CD4-positive, alpha-beta memory T cell (primary cell): ENCODE data around the gene SLC25A48. TPM values are rescaled to one million over a fixed set of nuclear protein-coding genes. Genes with fewer than 3 reads are reported as not detected.

Source experiments
- CTCF ChIA-PET: fragments of 350-600 bp; sonication (Branson Sonifier 250); formaldehyde crosslinking; loops from one replicate; lab custom pipeline; 2021; ENCODE audit warnings: inconsistent platforms; ENCODE audit not compliant: partially characterized antibody; lab: Charles Lee
- POLR2A ChIA-PET: fragments of 350-600 bp; sonication (Branson Sonifier 250); formaldehyde crosslinking; loops from one replicate; lab custom pipeline; 2021; ENCODE audit not compliant: partially characterized antibody; lab: Charles Lee
- DNase-seq, 5 donors: peaks; one replicate each; pipeline versions ENCODE4 v3.0.0 to v3.0.0-alpha.2; 2020 to 2022; ENCODE audit warnings: mixed read lengths in 1 of 5
- H3K27ac ChIP-seq: one replicate; pipeline ENCODE4 v1.7.0; 2013; ENCODE audit warnings: low read depth, low read length
- H3K27me3 ChIP-seq: 2 replicates; pipeline ENCODE4 v1.7.0; 2013; ENCODE audit warnings: mild to moderate bottlenecking, low read length, moderate library complexity; ENCODE audit not compliant: insufficient read depth
- H3K36me3 ChIP-seq: 2 replicates; pipeline ENCODE4 v1.7.0; 2013; ENCODE audit warnings: mild to moderate bottlenecking, low read length, moderate library complexity; ENCODE audit not compliant: insufficient read depth
- H3K4me1 ChIP-seq: 2 replicates; pipeline ENCODE4 v1.7.0; 2013; ENCODE audit warnings: mild to moderate bottlenecking, low read length, moderate library complexity; ENCODE audit not compliant: insufficient read depth
- H3K4me3 ChIP-seq, 2 donors: one replicate each; pipeline ENCODE4 v1.7.0; 2013; ENCODE audit warnings: low read length in 2 of 2, mild to moderate bottlenecking in 1 of 2
- H3K9me3 ChIP-seq, 2 donors: one replicate each; pipeline ENCODE4 v1.7.0; 2013; ENCODE audit warnings: low read length in 2 of 2, control low read depth in 1 of 2; ENCODE audit not compliant: control insufficient read depth in 1 of 2
- H3K27ac Mint-ChIP-seq, 7 donors: one replicate each; pipeline ENCODE4 v1.8.0; 2020 to 2021; ENCODE audit warnings: mixed read lengths in 7 of 7, mild to moderate bottlenecking in 6 of 7, inconsistent platforms in 3 of 7, moderate library complexity in 3 of 7
- H3K27me3 Mint-ChIP-seq, 2 donors: one replicate each; pipeline ENCODE4 v1.8.0; 2020 to 2021; ENCODE audit warnings: mixed read lengths in 2 of 2
- H3K36me3 Mint-ChIP-seq, 2 donors: one replicate each; pipeline ENCODE4 v1.8.0; 2020 to 2021; ENCODE audit warnings: mixed read lengths in 2 of 2, inconsistent platforms in 1 of 2, mild to moderate bottlenecking in 1 of 2
- H3K4me1 Mint-ChIP-seq, 4 donors: one replicate each; pipeline ENCODE4 v1.8.0; 2020 to 2021; ENCODE audit warnings: mixed read lengths in 4 of 4, mild to moderate bottlenecking in 1 of 4
- H3K4me3 Mint-ChIP-seq, 8 donors: one replicate each; pipeline ENCODE4 v1.8.0; 2020 to 2021; ENCODE audit warnings: mixed read lengths in 8 of 8, mild to moderate bottlenecking in 7 of 8, moderate library complexity in 6 of 8, inconsistent platforms in 3 of 8
- H3K9me3 Mint-ChIP-seq, 8 donors: one replicate each; pipeline ENCODE4 v1.8.0; 2020 to 2021; ENCODE audit warnings: mixed read lengths in 8 of 8, mild to moderate bottlenecking in 5 of 8, inconsistent platforms in 3 of 8, moderate library complexity in 1 of 8
- intact Hi-C: fragments of 100-400 bp; cut with micrococcal nuclease; formaldehyde crosslinking; loops from one replicate; pipeline ENCODE4 v1.15.1; 2023
- polyA plus RNA-seq, 2 donors: library from polyadenylated mRNA; unstranded; fragments of 300-500 nt; fragmentation: Illumina TruSeq; gene quantifications; one replicate each; pipeline ENCODE4 v1.2.3, GENCODE V29; 2021
- total RNA-seq, 2 experiments: library from RNA; stranded (reverse); gene quantifications; one replicate each; pipeline ENCODE4 v1.2.3, GENCODE V29; 2021

SLC25A48 gene
- total and polyA plus RNA-seq, 4 experiments from 2014 or later = not detected

DNA sequence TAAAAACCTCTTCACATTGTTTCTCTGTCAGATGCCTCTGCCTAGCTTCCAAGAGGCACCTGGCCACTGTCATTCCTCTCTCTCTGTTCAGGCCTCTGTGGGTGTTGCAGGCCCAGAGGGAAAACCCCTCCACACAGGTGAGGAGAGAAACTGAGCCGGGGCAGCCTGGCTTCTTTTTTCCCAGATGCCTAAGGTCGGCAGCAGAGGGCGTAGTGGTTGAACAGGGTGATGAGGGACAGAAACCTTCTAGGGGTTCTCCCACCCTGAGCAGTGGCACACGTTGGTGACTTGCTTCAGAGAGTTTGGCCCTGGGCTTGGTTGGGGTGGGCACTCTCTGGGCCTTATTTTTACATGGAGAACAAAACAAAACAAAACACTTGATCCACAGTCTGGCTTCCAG is 49.0 kb downstream of the SLC25A48 start:
- no peaks in the 10 kb centered on the region for H3K9me3 Mint-ChIP-seq
- intact Hi-C loops = loop anchor here (10.0 kb wide), 2 partner anchors 891 to 1611 kb away; partner anchors contain the start of gene SPOCK1
- CTCF ChIA-PET = interaction anchor here (0.9 to 1.4 kb wide), 2 partner anchors 23 to 199 kb away, joined by 3 to 4 read pairs; no protein-coding TSS in a partner anchor
- H3K4me1 Mint-ChIP-seq = peaks cover 4 to 12% (median 9%) of the 10 kb centered on the region in 4 donors
- no peaks in the 10 kb centered on the region for H3K9me3 ChIP-seq
- H3K27ac Mint-ChIP-seq = no peak overlapping the region
- no peak overlapping the region for H3K4me3 Mint-ChIP-seq
- DNase-seq = no peak
- no peaks in the 10 kb centered on the region for H3K36me3 ChIP-seq
- POLR2A ChIA-PET = interaction anchor here (0.9 kb wide), 1 partner anchor 316 kb away, joined by 3 read pairs; no protein-coding TSS in a partner anchor
- no peak overlapping the region for H3K4me3 ChIP-seq
- peaks cover 7 to 35% of the 10 kb centered on the region in 2 donors for H3K27me3 Mint-ChIP-seq
- H3K27me3 ChIP-seq = no peaks in the 10 kb centered on the region
- H3K27ac ChIP-seq = no peak overlapping the region
- no peaks in the 10 kb centered on the region for H3K36me3 Mint-ChIP-seq
- H3K4me1 ChIP-seq = peaks cover 10% of the 10 kb centered on the region

DNA sequence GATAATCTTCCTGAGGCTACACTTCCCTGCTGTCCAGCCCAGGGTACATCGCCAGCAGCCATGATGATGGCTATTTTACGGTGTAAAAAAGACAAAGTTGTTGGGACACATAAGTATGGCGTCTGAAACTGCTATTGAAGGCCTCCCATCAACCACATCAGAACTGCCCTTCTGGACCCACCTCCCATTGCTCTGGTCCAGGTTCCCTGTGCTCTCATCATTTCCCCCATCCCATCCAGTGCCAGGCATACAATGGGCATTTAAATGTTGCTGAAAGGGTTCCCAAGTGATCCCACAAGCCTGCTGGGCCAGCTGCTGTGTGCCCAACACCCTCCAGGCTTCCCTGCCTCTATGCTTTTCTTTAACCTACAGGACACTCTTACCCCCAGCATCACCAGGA is 50.6 kb downstream of the SLC25A48 start:
- POLR2A ChIA-PET = no interaction called here
- H3K4me3 ChIP-seq = no peak overlapping the region
- Mint-ChIP-seq H3K4me3 (no peak overlapping the region), H3K4me1 (peaks cover 4 to 20% (median 13%) of the 10 kb centered on the region in 4 donors), H3K9me3 (no peaks in the 10 kb centered on the region), H3K27ac (peak overlapping the region in 1 of 7 donors; percentile 36), H3K36me3 (no peaks in the 10 kb centered on the region), H3K27me3 (peaks cover 4 to 29% of the 10 kb centered on the region in 2 donors)
- intact Hi-C loops = loop anchor here (10.0 kb wide), 2 partner anchors 890 to 1610 kb away; partner anchors contain the start of gene SPOCK1
- CTCF ChIA-PET = interaction anchor here (0.6 kb wide), 1 partner anchor 252 kb away, joined by 3 read pairs; no protein-coding TSS in a partner anchor
- H3K27me3 ChIP-seq = no peaks in the 10 kb centered on the region
- H3K4me1 ChIP-seq = peaks cover 10% of the 10 kb centered on the region
- no peaks in the 10 kb centered on the region for H3K9me3 ChIP-seq
- no peak overlapping the region for H3K27ac ChIP-seq
- no peaks in the 10 kb centered on the region for H3K36me3 ChIP-seq
- no peak for DNase-seq

GRCh38 chr5:135886136-135886535 is 51.7 kb downstream of the SLC25A48 start:
- H3K27ac Mint-ChIP-seq = peak overlapping the region in 1 of 7 donors; percentile 48
- peaks cover 4 to 25% (median 16%) of the 10 kb centered on the region in 4 donors for H3K4me1 Mint-ChIP-seq
- no peaks in the 10 kb centered on the region for H3K36me3 Mint-ChIP-seq
- intact Hi-C loops = loop anchor here (10.0 kb wide), 2 partner anchors 889 to 1609 kb away; partner anchors contain the start of gene SPOCK1
- H3K27me3 Mint-ChIP-seq = peaks cover 4 to 19% of the 10 kb centered on the region in 2 donors
- POLR2A ChIA-PET = no interaction called here
- no peaks in the 10 kb centered on the region for H3K9me3 ChIP-seq
- H3K27me3 ChIP-seq = no peaks in the 10 kb centered on the region
- no peak overlapping the region for H3K4me3 Mint-ChIP-seq
- no peak overlapping the region for H3K4me3 ChIP-seq
- no peak for DNase-seq
- CTCF ChIA-PET = interaction anchor here (0.7 to 1.6 kb wide), 4 partner anchors 8 to 196 kb away, joined by 3 to 6 read pairs (median 4); no protein-coding TSS in a partner anchor
- H3K4me1 ChIP-seq = peaks cover 14% of the 10 kb centered on the region
- H3K9me3 Mint-ChIP-seq = no peaks in the 10 kb centered on the region
- H3K36me3 ChIP-seq = no peaks in the 10 kb centered on the region
- no peak overlapping the region for H3K27ac ChIP-seq

GRCh38 chr5:135887447-135887864 is 53.0 kb downstream of the SLC25A48 start:
- intact Hi-C loops = loop anchor here (1.0 to 10.0 kb wide), 7 partner anchors 58 to 1607 kb away; partner anchors contain the start of gene SPOCK1
- peaks cover 7 to 29% (median 16%) of the 10 kb centered on the region in 4 donors for H3K4me1 Mint-ChIP-seq
- Histone ChIP-seq H3K4me1 (peaks cover 14% of the 10 kb centered on the region), H3K36me3 (no peaks in the 10 kb centered on the region), H3K4me3 (no peak overlapping the region), H3K9me3 (no peaks in the 10 kb centered on the region), H3K27ac (no peak overlapping the region), H3K27me3 (no peaks in the 10 kb centered on the region)
- ChIA-PET POLR2A (no interaction called here), CTCF (interaction anchor here (1.0 to 2.8 kb wide), 12 partner anchors 9 to 330 kb away, joined by 3 to 32 read pairs (median 4); no protein-coding TSS in a partner anchor)
- H3K4me3 Mint-ChIP-seq = peak overlapping the region in 7 of 8 donors; percentile 40 to 75 (median 59)
- peak overlapping the region in 1 of 7 donors; percentile 73 for H3K27ac Mint-ChIP-seq
- DNase-seq = peak; percentile 63 to 70 (median 68)
- H3K9me3 Mint-ChIP-seq = no peaks in the 10 kb centered on the region
- H3K27me3 Mint-ChIP-seq = peaks cover 6 to 19% of the 10 kb centered on the region in 2 donors
- H3K36me3 Mint-ChIP-seq = no peaks in the 10 kb centered on the region

DNA sequence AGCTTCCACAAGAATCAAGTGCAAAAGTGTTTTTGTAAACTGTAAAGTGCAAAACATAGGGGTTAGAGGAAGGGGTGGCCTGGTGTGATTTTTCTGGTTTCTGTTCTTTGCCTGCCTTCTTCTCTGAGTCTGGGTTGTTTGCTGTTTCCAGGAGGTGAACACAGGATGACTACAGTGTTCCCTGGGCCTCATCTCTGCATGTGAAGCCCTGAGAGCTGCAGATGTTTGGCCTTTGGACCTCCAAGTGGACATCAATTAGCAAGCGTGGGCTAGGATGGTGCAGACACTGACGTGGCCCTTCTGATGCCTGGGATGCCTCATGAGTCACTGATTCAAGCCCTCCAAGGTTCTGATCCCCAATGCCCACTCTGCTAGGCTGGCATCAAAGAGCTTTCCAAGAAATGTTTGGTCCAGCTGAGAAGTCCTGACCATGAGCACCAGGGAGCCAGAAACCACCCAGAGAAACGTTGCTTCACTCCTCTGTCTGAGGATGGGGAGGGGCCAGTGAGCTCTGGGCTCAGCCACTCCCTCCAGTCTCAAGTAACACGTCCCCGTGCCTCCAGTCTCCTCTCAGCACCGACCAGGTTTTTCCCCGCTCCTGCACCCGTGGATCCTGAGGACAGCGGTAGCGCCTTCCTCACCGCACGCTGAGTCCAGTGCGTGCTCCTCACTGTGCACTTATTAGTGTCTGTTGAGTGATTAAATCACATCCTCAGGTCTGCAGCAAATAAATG is 53.6 kb downstream of the SLC25A48 start:
- Histone ChIP-seq H3K9me3 (no peaks in the 10 kb centered on the region), H3K27ac (no peak overlapping the region), H3K4me1 (peaks cover 14% of the 10 kb centered on the region), H3K4me3 (no peak overlapping the region), H3K36me3 (no peaks in the 10 kb centered on the region), H3K27me3 (no peaks in the 10 kb centered on the region)
- Mint-ChIP-seq H3K4me3 (peak overlapping the region in 3 of 8 donors; percentile 27 to 68 (median 35)), H3K9me3 (no peaks in the 10 kb centered on the region), H3K27ac (peak overlapping the region in 1 of 7 donors; percentile 73), H3K36me3 (no peaks in the 10 kb centered on the region), H3K27me3 (peaks cover 6 to 16% of the 10 kb centered on the region in 2 donors), H3K4me1 (peaks cover 7 to 29% (median 16%) of the 10 kb centered on the region in 4 donors)
- ChIA-PET CTCF (interaction anchor here (1.0 to 2.8 kb wide), 13 partner anchors 9 to 329 kb away, joined by 3 to 32 read pairs (median 4); no protein-coding TSS in a partner anchor), POLR2A (no interaction called here)
- no peak for DNase-seq
- intact Hi-C loops = loop anchor here (1.0 to 10.0 kb wide), 7 partner anchors 57 to 1607 kb away; partner anchors contain the start of gene SPOCK1

DNA sequence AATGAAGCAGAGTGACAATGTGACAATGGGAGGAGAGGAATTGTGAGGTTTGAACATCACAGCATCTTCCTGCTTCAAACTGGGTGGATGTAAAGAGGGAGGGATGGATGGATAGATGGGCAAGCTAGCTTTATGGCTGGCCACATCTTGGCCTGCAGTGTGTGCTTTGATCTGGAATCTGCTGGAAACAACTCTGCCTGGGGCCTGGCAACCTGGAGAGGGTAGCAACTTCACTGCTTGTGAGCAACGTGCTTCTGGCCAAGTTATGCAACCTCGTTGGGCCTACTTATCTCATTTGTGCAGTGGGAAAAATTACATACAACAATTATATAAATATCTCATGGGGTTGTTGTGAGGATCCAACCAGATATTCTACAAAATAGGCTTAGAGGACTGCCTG is 55.8 kb downstream of the SLC25A48 start:
- H3K4me3 ChIP-seq = no peak overlapping the region

More for the DNA sequence above, 55.8 kb downstream of the SLC25A48 start:
- Histone ChIP-seq H3K9me3 (no peaks in the 10 kb centered on the region), H3K36me3 (no peaks in the 10 kb centered on the region), H3K27ac (no peak overlapping the region), H3K4me1 (peaks cover 14% of the 10 kb centered on the region), H3K27me3 (no peaks in the 10 kb centered on the region)
- Mint-ChIP-seq H3K4me1 (peaks cover 7 to 29% (median 16%) of the 10 kb centered on the region in 4 donors), H3K4me3 (no peak overlapping the region), H3K36me3 (no peaks in the 10 kb centered on the region), H3K9me3 (no peaks in the 10 kb centered on the region), H3K27me3 (peaks cover 2 to 9% of the 10 kb centered on the region in 2 donors), H3K27ac (peak overlapping the region in 1 of 7 donors; percentile 5)
- intact Hi-C loops = no loop called here
- no peak for DNase-seq
- POLR2A ChIA-PET = no interaction called here
- CTCF ChIA-PET = interaction anchor here (1.7 to 2.4 kb wide), 3 partner anchors 188 to 321 kb away, joined by 4 to 13 read pairs (median 9); no protein-coding TSS in a partner anchor
